ENCODE results near the gene UNC13A.
"Not testable (repeated sequence)": the region's sequence is repeated elsewhere in the genome, so short reads cannot be mapped to it uniquely, and the experiment has no call there.

UNC13A gene

DNA sequence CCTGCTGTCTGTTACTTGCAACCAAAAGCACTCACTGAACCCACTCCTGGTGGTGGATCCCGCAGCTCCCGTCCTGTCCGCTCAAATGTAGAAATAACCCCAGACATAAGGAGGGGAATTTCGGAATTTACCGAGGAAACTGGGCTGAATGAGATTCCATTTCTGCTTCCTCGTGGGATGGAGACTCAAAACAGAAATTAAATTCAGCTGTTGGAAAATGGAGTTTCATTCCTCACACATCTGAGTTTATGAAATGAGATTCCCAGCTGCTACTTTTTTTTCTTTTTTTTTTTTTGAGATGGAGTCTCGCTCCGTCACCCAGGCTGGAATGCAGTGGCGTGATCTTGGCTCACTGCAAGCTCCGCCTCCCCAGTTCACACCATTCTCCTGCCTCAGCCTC is 88.4 kb downstream of the UNC13A start:
- DNase-seq, result no peak

DNA sequence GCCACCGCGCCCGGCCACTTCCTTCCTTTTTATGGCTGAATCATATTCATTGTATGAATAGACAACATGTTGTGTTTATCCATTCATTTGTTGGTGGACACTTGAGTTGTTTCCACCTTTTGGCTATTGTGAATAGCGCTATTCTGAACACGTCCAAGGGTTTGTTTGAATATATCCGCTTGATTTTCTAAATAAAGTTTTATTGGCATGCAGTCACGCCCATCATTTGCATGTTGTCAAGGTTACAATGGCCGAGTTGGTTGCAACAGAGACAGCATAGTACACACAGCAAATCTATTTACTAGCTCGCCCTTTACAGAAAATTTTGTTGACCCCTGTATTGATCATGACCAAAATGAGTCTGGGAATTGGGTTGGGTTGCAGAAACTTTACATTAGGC is 89.2 kb downstream of the UNC13A start:
- no peak for DNase-seq

DNA sequence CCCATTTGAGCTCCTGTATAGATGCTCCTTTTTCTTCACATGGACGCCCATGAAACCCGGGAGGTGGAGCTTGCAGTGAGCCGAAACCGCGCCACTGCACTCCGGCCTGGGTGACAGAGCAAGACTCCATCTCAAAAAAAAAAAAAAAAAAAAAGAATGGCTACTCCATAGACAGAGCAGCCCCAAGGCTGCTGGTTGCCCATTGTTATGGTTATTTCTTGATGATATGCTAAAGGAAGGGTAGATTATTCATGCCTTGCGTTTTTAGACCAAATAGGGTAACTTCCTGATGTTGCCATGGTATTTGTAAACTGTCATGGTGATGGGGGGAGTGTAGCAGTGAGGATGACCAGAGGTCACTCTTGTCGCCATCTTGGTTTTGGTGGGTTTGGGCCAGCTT is 90.1 kb downstream of the UNC13A start:
- not testable (repeated sequence) for DNase-seq

DNA sequence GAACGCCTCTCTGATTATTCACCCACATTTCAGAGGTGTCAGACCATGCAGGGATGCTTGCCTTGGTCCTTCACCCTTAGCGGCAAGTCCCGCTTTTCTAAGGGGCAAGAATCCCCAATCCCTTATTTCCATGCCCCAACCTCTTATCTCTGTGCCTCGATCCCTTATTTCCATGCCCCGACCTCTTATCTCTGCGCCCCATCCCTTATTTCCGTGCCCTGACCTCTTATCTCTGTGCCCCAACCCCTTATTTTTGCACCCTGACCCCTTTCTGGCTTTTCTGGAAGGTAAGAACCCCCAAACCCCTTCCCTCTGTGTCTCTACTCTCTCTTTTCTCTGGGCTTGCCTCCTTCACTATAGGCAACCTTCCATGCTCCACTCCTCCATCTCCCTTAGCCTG is 93.9 kb downstream of the UNC13A start:
- not testable (repeated sequence) for DNase-seq

DNA sequence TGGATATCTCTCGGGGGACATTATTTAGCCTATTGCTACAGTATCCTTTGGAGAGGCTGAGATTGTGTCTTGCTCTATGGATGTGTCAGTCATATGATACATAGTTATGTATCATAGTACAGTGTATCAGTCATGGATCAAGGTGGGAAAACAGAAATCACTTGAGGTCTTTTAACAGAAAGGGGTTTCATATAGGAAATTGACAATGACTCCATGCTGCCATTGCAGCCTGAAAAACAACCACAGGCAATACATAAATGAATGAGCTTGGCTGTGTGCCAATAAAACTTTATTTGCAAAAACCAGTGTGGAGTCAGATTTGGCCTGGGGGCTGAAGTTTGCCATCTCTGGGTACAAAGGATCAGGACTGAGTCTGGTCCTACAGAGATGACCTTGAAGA is 97.3 kb downstream of the UNC13A start:
- no peak for DNase-seq

DNA sequence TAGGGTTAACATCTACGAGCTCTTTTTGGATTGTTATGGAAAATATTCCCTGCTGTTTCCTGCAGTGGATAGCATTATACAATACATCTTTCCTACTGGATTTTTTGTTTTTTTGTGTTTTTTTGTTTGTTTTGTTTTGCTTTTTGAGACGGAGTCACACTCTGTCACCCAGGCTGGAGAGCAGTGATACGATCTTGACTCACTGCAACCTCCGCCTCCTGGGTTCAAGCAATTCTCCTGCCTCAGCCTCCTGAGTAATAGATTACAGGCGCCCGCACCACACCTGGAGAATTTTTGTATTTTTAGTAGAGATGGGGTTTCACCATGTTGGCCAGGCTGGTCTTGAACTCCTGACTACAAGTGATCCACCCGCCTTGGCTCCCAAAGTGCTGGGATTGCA is 102.8 kb downstream of the UNC13A start:
- not testable (repeated sequence) for DNase-seq

DNA sequence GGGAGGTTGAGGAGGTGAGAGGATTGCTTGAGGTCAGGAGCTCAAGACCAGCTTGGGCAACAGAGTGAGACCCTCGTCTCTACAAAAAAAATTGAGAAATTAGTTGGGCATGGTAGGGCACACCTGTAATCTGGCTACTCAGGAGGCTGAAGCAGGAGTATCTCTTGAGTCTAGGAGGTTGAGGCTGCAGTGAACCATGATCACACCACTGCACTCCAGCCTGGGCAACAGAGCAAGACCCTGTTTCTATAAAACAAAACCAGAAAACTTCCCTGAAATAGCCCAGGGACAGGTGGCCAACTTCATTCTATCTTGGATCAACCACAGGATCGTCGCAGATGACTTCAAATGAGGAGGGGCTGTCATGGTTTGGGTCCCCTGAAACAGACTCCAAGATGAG is 104.0 kb downstream of the UNC13A start:
- no peak for DNase-seq

DNA sequence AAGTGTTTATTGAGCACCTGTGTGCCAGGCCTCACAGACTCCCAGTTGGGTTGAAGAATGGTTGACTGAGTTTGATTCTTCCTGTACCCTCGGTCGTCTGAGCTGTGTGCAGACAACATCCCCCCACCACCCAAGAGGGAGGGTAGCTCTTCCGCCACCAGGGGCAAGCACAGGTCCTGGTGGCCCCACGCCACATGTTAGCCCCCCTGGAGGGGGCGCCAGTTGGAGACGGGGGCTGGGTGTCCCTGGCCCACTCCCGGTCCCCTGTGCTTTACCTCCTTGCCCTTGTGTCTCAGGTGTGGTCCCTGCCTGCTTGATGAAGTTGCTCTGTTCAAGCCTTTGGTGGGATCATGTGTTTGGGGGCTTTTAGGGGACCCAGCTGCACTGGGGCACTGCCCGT is 105.5 kb downstream of the UNC13A start:
- no peak for DNase-seq

DNA sequence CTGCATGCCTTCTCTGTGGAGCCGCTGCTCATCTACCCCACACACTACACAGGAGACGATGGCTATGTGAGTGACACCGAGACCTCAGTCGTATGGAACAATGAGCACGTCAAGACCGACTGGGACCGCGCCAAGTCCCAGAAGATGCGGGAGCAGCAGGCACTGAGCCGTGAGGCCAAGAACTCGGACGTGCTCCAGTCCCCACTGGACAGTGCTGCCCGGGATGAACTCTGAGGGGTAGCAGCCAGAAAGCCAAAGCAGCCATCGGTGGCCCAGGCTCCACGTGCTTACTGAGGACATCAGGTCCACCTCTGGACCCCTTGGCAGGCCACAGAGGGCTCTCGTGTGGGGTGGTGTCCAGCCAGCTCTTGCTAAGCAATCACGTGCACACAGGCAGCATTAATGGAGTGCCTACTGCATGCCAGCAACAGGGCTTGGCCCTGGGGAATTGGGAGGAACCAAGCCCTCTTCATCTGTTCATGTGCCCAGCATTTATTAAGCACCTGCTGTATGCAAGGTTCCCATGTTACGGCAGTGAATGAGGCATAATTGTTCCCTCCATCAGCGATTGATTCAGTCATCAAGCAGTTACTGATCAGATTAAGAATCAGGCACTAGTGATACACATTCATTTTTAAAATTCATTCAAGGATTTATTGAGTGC is 106.8 kb downstream of the UNC13A start:
- DNase-seq, result no peak

DNA sequence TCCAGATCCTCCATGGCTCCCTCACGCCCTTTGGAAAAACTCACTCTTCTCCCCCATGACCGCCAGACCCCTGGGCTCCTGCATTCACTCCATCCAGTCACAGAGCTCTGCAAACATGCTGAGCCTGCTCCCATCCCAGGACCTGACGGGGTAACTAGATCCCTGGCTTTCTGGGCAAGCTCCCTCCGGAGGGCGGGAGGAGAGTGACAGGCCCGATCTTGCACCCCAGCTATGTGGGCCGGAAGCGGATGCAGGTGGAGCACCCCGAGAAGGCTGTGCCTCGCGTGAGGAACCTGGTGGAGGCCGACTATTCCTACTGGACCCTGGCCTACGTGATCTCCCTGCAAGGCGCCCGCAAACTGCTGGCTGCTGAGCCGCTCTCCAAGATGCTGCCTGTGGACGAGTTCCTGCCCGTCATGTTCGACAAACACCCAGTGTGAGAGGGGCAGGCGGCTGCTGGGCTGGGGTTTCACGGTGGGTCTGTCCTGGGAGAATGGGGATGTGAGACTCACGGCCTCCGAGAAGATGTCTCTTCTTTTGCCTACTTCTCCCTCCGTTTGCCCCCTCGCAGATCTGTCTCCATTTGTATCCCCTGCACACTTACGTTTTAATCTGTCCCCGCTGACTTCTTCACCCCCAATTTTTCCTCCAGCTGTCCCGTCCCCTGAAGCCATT is 107.5 kb downstream of the UNC13A start:
- no peak for DNase-seq

DNA sequence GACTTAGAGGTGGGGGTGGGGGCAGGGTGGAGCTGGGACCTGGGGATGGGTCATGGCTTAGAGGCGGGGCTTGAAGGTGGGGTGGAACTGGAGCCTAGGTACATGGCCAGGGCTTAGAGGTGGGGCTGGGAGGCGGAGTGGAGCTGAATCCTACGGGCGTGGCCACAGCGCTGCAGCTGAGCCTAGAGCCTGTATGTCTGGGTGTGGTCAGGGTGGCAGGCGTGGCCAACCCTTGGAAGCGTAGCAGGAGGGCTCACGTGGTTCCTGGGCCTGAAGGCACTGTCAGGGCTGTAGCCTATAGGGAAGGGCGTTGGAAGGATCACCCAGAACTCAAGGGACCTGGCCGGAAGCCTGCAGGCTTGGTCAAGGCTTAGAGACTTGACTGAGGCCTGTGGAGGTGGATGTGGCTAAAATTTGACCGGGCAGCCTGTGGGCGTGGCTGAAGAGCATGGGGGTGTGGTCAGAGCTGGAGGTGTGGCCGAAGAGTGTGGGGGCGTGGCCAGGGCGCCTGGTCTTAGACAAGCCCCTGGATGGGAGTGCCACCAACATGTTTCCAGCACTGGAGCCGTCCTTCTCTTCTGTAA is 108.4 kb downstream of the UNC13A start:
- DNase-seq, result peak; percentile 61

DNA sequence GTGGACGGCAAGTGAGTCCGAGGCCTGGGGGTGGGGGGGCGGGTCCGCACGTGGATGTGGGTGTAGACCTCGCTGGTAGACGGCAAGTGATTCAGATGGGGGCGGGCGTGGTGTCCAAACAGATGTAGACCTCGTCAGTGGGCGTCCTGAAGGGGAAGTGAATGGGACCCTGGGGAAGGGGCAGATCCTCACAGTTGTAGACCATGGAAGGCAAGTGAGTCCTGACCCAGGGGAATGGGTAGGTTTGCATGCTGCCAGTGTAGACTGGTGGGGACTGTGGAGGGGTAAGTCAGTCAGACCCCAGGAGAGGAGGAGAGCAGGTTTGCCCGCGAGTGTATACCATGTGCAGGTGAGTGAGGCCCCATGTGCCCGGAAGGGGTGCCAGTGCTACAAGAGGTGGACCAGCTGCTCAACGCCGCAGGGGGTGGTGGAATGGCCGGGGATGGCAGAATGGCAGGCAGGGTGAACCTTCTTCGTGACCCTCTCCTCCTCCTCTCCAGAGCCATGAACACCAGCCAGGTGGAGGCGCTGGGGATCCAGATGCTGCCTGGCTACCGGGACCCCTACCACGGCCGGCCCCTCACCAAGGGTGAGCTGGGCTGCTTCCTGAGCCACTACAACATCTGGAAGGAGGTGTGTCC is 110.6 kb downstream of the UNC13A start:
- DNase-seq, result no peak

DNA sequence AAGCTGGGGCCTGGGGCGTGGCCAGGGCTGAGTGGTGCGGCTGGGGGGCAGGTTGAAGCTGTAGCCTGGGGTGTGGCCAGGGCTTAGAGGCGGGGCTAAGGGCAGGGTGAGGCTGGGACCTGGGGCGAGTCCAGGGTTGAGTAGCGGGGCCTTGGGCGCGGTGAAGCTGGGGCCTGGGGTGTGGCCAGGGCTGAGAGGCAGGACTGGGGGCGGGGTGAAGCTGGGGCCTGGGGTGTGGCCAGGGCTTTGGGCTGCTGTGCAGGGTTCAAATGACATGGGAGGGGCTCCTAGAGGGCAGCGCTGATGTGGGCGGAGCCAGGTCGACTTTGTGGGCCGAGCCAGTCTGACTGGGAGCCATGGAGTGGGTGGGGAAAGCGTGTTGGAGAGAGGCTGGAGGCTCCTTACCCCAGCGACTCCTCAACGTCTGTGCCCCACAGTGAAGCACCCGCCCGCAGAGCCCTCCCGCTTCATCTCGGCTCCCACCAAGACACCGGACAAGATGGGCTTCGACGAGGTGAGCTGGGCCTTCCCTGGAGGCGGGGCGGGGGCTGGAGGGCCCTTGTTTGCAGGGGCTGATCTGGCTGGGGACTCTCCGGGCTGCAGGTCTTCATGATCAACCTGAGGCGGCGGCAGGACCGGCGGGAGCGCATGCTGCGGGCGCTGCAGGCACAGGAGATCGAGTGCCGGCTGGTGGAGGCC is 111.2 kb downstream of the UNC13A start:
- DNase-seq, result no peak

DNA sequence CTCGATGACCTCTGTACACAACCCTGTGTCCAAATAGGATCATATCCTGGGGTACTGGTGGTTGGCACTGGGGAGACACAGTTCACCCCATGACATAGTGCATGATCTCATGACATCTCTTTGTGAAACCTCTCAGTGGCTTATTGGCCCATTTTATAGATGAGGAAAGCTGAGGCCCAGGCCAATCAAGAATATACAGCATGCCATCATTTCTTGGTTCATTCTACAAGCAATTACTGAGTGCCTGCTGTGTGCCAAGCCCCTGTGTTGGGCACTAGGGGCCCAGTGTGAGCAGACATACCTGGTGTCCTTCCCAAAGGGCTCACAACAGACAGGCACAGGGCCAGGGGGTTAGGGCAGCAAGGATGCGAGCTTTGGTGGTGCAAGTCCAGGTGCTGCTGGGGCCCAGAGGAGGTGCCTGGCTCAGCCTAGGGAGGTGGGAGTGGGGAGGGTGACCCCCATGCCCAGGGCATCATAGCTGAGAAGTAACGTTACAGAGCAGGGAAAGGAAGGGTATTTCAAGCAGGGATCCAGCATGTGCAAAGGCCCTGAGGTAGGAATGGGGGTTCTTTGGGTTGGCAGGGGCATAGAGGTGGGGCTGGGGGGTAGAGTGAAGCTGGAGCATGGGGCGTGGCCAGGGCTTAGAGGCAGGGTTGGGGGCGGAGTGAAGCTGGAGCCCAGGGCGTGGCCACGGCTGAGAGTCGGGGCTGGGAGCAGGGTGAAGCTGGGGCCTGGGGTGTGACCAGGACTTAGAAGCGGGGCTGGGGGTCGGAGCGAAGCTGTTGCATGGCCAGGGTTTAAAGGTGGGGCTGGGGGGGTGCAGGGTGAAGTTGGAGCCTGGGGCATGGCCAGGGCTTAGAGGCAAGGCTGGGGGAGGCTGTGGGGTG is 112.0 kb downstream of the UNC13A start:
- no peak for DNase-seq

DNA sequence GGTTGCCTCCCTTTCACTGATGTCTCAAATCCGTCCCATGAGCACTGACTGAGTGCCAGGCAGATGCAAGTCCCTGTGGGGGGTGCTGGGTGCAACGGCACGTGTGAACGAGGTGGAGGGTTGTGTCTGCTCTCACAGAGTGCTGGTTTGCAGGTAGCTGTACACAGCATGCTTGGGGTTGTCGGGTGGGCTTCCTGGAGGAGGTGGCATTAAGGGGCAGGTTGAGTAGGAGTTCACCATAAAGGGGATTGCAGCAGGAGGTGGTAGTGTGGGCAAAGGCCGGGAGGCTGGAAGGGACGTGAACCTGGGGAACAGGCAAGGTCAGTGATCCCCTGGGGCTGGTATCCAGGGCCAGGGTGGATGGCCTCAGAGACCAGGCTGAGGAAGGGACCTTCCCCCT is 115.5 kb downstream of the UNC13A start:
- no peak for DNase-seq

DNA sequence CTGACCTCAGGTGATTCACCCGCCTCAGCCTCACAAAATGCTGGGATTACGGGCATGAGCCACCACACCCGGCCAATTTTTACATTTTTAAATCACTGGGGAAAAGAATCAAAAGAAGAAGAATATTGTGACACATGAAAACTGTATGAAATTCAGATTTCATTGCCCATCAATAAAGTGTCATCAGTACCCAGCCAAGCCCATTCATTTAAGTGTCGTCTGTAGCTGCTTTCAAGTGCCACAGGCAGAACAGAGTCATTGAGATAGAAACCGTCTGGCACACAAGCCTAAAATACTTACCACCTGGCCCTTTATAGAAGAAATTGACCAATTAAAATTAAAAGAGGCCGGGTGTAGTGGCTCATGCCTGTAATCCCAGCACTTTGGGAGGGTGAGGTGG is 117.4 kb downstream of the UNC13A start:
- DNase-seq, result no peak

DNA sequence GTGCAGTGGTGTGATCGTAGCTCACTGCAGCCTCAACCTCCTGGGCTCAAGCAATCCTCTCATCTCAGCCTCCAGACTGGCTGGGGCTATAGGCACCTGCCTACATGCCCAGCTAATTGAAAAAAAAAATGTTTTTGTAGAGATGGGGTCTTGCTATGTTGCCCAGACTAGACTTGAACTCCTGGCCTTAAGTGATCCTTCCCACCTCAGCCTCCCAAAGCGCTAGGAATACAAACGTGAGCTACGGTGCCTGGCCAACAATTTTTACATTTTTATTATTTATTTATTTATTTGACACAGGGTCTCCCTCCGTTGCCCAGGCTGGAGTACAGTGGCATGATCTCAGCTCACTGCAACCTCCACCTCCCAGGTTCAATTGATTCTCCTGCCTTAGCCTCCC is 117.9 kb downstream of the UNC13A start:
- DNase-seq, result not testable (repeated sequence)

DNA sequence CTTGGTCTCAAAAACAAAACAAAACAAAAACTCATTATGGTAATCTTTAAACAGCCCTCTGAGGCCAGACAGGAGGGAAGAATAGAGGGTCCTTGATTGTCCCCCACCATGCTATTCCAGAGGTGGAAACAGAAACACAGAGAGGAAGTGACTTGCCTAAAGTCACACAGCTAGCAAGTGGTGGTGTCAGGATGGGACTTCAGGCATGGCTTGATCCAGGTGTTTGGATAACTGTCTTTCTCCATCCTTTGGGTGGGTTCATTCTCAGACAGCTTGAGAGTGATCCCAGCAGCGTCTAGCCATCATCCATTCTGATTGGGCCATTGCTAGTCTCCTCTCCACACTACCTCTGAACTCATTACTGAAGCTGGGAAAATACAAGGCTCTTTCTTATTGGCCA is 120.2 kb downstream of the UNC13A start:
- DNase-seq, result no peak

DNA sequence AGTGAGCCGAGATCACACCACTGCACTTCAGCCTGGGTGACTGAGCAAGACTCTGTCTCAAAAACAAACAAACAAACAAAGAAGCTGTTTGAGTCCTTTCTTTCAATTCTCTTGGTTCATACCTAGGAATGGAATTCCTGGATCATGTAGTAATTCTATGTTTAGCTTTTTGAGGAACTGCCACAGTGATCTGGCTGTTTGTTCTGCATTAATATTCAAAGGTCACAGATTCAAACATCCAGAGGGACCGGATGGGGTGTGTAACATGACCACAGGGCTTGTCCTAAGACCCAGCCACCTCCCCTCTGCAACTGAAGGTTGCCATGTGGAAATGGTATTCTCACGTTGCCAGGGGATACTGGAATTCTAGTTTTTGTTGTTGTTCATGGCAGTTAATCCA is 122.5 kb downstream of the UNC13A start:
- DNase-seq, result no peak

DNA sequence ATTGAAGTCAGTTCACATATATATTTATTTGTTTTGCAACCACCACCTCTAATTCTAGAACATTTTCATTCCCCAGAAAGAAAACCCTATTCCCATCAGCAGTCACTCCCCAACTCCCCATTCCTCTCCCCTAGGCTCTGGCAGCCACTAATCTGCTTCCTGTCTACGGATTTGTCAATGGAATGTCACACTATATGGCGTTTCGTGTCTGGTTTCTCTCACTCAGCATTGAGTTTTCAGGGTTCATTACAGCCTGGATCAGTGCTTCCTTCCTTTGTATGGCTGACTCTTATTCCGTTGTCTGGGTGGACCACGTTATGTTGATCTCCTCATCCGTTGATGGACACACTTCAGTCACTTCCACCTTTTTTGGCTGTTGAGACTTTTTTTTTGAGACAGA is 123.4 kb downstream of the UNC13A start:
- DNase-seq, result no peak

DNA sequence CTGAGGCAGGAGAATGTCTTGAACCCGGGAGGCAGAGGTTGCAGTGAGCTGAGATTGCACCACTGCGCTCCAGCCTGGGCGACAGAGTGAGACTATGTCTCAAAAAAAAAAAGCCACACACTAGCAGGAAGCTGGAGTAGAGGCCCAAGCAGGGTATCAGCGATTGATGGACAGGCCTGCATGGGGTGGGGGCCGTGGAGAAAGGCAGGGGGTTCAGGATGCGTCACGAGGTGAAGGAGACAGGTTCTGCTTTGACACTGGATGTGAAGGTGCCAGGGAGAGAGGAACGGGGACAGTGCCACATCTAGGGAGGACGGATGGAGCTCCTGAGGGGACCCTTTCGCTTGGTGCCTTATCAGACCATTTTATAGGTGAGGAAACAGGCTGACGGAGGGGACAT is 125.6 kb downstream of the UNC13A start:
- no peak for DNase-seq

DNA sequence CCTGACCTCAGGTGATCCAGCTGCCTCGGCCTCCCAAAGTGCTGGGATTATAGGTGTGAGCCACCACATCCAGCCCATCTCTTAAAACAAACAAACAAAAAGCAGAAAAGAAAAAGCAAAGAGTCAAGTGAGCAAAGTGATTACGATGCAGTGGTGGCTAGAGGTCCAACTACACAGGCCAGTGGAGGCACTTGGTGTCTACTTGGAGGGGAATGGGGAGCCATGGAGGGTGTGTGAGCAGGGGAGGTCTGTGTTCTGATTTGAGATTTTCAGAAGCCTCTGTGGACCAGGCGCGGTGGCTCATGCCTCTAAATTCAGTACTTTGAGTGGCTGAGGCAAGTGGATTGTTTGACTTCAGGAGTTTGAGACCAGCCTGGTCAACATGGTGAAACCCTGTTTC is 126.1 kb downstream of the UNC13A start:
- no peak for DNase-seq
